CD14-positive monocyte (primary cell): Measurements from ENCODE around the gene SRF. TPM values are rescaled to one million over a fixed set of nuclear protein-coding genes. Genes with fewer than 3 reads are reported as not detected.

Experiments
- DNase-seq, 3 donors: peaks; one replicate each; pipeline ENCODE4 v3.0.0-alpha.2; 2011 to 2022
- H2AFZ ChIP-seq: 2 replicates; pipeline ENCODE4 v1.6.0; 2012; ENCODE audit warnings: mild to moderate bottlenecking, low read depth, low read length, inconsistent platforms; ENCODE audit not compliant: insufficient read depth, poor library complexity, severe bottlenecking
- H3K27ac ChIP-seq, 2 donors: 1 replicate in 1 of 2; 2 replicates in 1 of 2; pipeline ENCODE4 v1.5.1; 2012 to 2013; ENCODE audit warnings: low read length in 2 of 2, control low read depth in 1 of 2, inconsistent platforms in 1 of 2, low read depth in 1 of 2, mild to moderate bottlenecking in 1 of 2
- H3K27me3 ChIP-seq, 2 donors: one replicate each; pipeline versions ENCODE4 v1.6.0 to v1.6.1; 2011 to 2013; ENCODE audit warnings: low read length in 2 of 2; ENCODE audit not compliant: control insufficient read depth in 2 of 2, insufficient read depth in 2 of 2
- H3K36me3 ChIP-seq, 2 donors: replicated peaks in 1 of 2; 1 replicate in 1 of 2; 2 replicates in 1 of 2; pipeline versions ENCODE4 v1.5.1 to v1.6.1; 2012 to 2013; ENCODE audit warnings: low read length in 2 of 2, control low read depth in 1 of 2, inconsistent platforms in 1 of 2, mild to moderate bottlenecking in 1 of 2; ENCODE audit not compliant: insufficient read depth in 2 of 2, control insufficient read depth in 1 of 2
- H3K4me1 ChIP-seq, 2 donors: 1 replicate in 1 of 2; 2 replicates in 1 of 2; pipeline versions ENCODE4 v1.5.1 to v1.6.1; 2012 to 2013; ENCODE audit warnings: low read length in 2 of 2, control low read depth in 1 of 2, inconsistent platforms in 1 of 2, mild to moderate bottlenecking in 1 of 2, moderate library complexity in 1 of 2; ENCODE audit not compliant: insufficient read depth in 2 of 2, control insufficient read depth in 1 of 2
- H3K4me2 ChIP-seq: replicated peaks from 2 replicates; pipeline ENCODE3; 2012; ENCODE audit warnings: low read length, moderate library complexity, mild to moderate bottlenecking; ENCODE audit not compliant: poor library complexity, severe bottlenecking; ENCODE audit errors: extremely low read depth
- H3K4me3 ChIP-seq, 3 experiments: fragments of 200-600 bp in 1 of 3; sonication (generic) in 1 of 3; replicated peaks in 1 of 3; 1 replicate in 2 of 3; 2 replicates in 1 of 3; pipeline ENCODE4 v1.5.1; 2011 to 2013; ENCODE audit warnings: low read length in 3 of 3, mild to moderate bottlenecking in 3 of 3, control low read depth in 2 of 3, low read depth in 2 of 3, inconsistent platforms in 1 of 3, moderate library complexity in 1 of 3
- H3K79me2 ChIP-seq: 2 replicates; pipeline ENCODE4 v1.6.0; 2012; ENCODE audit warnings: mild to moderate bottlenecking, control low read depth, inconsistent platforms, low read length, moderate library complexity; ENCODE audit not compliant: insufficient read depth
- H3K9ac ChIP-seq: 2 replicates; pipeline ENCODE4 v1.6.0; 2017; ENCODE audit warnings: low read length, mild to moderate bottlenecking; ENCODE audit not compliant: insufficient read depth, poor library complexity, severe bottlenecking
- H3K9me3 ChIP-seq, 2 donors: replicated peaks in 1 of 2; 1 replicate in 1 of 2; 2 replicates in 1 of 2; pipeline versions ENCODE4 v1.5.1 to v1.6.1; 2012 to 2013; ENCODE audit warnings: low read length in 2 of 2, control low read depth in 1 of 2; ENCODE audit not compliant: control insufficient read depth in 1 of 2, insufficient read depth in 1 of 2
- H4K20me1 ChIP-seq: 2 replicates; pipeline ENCODE4 v1.6.0; 2012; ENCODE audit warnings: mild to moderate bottlenecking, low read length, control low read depth, moderate library complexity; ENCODE audit not compliant: insufficient read depth
- H3K27ac Mint-ChIP-seq, 7 donors: one replicate each; pipeline ENCODE4 v1.8.0; 2020; ENCODE audit warnings: mild to moderate bottlenecking in 7 of 7, mixed read lengths in 7 of 7, moderate library complexity in 6 of 7, inconsistent platforms in 2 of 7
- H3K27me3 Mint-ChIP-seq, 3 donors: one replicate each; pipeline ENCODE4 v1.8.0; 2021 to 2022; ENCODE audit warnings: low read depth in 3 of 3, mild to moderate bottlenecking in 3 of 3, mixed read lengths in 3 of 3, moderate library complexity in 3 of 3, inconsistent platforms in 1 of 3
- H3K36me3 Mint-ChIP-seq, 2 donors: one replicate each; pipeline ENCODE4 v1.8.0; 2020; ENCODE audit warnings: mixed read lengths in 2 of 2, inconsistent platforms in 1 of 2, mild to moderate bottlenecking in 1 of 2
- H3K4me1 Mint-ChIP-seq: one replicate; pipeline ENCODE4 v1.8.0; 2020; ENCODE audit warnings: mild to moderate bottlenecking, mixed read lengths
- H3K4me3 Mint-ChIP-seq, 2 donors: one replicate each; pipeline ENCODE4 v1.8.0; 2020; ENCODE audit warnings: mild to moderate bottlenecking in 2 of 2, mixed read lengths in 2 of 2, moderate library complexity in 1 of 2
- H3K9me3 Mint-ChIP-seq, 7 donors: one replicate each; pipeline ENCODE4 v1.8.0; 2020 to 2022; ENCODE audit warnings: mixed read lengths in 7 of 7, mild to moderate bottlenecking in 6 of 7, moderate library complexity in 6 of 7, inconsistent platforms in 2 of 7
- CTCF ChIP-seq: fragments of 200-600 bp; IDR thresholded peaks from one replicate; pipeline ENCODE4 v1.8.0; 2022; ENCODE audit warnings: antibody characterized with exemption, mild to moderate bottlenecking
- WGBS: methylation state at CpG from one replicate; pipeline ENCODE4 v1.1.5; 2013; ENCODE audit warnings: missing lambda C conversion rate; ENCODE audit not compliant: insufficient coverage; 5-methylcytosine and 5-hydroxymethylcytosine counted together
- intact Hi-C, 2 donors: fragments of 100-400 bp; cut with micrococcal nuclease; formaldehyde crosslinking; loops; one replicate each; pipeline versions ENCODE4 v1.15.0 to v1.15.1; 2023
- polyA plus RNA-seq, 3 donors: library from polyadenylated mRNA; depleted of rRNA in 1 of 3; unstranded in 2 of 3; stranded (reverse) in 1 of 3; fragments of 300-500 nt in 2 of 3; fragments of >200 nt in 1 of 3; fragmentation: Illumina TruSeq in 2 of 3; gene quantifications; 1 replicate in 2 of 3; 2 replicates in 1 of 3; pipeline ENCODE4 v1.2.3, GENCODE V29; 2012 to 2021

SRF gene
- polyA plus RNA-seq, 3 donors = 3.6 to 26.9 (median 3.8) TPM

DNA sequence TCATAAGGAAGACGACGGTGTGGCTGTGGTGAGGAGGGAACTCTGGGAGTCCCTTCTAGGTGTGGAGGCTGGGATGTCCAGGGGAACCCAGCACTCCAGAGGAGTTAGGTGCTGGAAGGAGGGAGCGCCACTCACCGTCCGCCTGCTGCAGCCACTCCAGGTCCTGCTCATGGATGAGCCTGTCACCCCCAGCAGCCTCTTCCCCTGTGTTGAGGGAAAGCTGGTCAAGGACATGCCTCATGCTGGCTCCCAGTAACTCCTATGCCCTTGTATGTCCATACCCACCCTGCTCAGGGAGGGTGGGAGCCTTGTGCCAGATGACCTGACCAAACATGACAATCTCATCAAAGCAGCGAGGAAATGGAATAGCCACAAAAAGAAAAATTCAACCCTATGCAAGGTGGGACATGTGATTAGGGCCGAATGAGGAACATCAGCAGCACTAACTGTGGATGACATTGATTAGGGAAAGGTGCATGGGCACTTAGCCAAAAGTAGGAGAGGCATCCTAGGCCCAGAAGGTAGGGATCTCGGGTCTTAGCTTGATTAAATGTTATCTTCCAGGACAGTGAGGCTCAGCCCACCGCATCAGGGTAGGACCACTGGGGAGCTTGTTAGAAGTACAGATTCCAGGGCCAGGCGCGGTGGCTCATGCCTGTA, 55.3 kb downstream of the SRF start:
- Histone ChIP-seq H3K36me3 (peaks cover 18 to 26% of the 10 kb centered on the region in 2 donors), H2AFZ (no peak overlapping the region), H3K4me2 (no peak overlapping the region), H3K9ac (no peak overlapping the region), H3K27ac (no peak overlapping the region), H3K27me3 (peaks cover 0 to 9% of the 10 kb centered on the region in 2 donors), H3K4me1 (peaks cover 21 to 32% of the 10 kb centered on the region in 2 donors), H3K4me3 (no peak overlapping the region), H3K9me3 (no peaks in the 10 kb centered on the region), H3K79me2 (no peaks in the 10 kb centered on the region), H4K20me1 (no peaks in the 10 kb centered on the region)
- DNase-seq = no peak
- Mint-ChIP-seq H3K27ac (peak overlapping the region in 4 of 7 donors; percentile 20 to 60 (median 22)), H3K27me3 (peaks cover 6 to 10% (median 7%) of the 10 kb centered on the region in 3 donors), H3K4me1 (peaks cover 34% of the 10 kb centered on the region), H3K36me3 (peaks cover 20 to 33% of the 10 kb centered on the region in 2 donors), H3K4me3 (no peak overlapping the region), H3K9me3 (no peaks in the 10 kb centered on the region)
- WGBS = 72% methylated on average over 7 of the region's 11 CpGs
- TF ChIP-seq CTCF = no peak
- intact Hi-C loops = no loop called here

DNA sequence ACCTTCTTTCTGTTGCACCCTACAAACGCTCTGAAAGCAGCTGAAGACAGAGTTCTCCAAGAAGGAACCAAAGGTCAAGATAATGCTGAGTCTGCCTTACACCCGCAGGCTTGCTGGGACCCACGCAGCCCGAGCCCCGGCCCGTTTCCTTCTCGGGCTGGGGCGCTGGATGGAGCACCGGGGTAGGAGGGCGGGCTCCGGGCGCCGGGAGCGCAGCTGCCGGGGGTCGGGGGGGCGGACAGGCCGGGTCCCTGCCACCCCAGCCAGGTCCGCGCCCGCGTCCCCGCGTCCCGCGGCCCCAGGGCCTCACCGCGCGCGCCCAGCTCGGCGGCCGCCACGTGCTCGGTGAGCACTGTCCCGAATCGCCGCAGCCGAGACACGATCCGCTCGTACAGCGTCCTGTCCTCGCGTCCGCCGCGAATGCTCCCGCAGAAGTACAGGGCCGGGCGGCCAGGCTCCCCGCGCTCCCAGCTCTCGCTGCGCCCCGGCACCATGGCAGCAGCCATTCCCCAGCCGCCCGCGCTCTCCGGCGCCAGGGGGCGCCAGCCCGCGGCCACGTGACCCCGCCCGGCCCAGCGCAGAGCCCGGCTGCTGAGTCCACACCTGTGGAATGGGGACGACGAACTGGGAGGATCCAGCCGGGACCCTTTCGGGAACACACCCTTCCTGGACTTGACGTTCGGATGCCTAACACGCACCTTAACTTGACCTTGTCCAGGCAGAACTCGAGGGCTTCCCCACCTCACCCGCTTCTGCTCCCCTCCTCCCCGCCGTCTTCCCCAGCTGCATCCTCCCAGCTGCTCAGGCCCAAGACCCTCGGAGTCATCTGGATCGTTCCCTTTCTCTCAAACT, 58.1 kb downstream of the SRF start, which contains the start of gene DNPH1:
TSS of gene DNPH1 (minus strand) at position 531 of the 852 bp plus-strand sequence. CDS start at position 506, 25 bp downstream.
- Histone ChIP-seq H3K27me3 (peaks cover 0 to 9% of the 10 kb centered on the region in 2 donors), H3K4me3 (peak within 1 kb of the TSS; percentile 31 to 77 (median 44)), H3K27ac (peak within 1 kb of the TSS in 1 of 2 donors; percentile 45), H3K4me2 (peak within 1 kb of the TSS; percentile 80), H3K9ac (peak within 1 kb of the TSS; percentile 71), H3K79me2 (no peaks in the 10 kb centered on the region), H4K20me1 (no peaks in the 10 kb centered on the region), H3K4me1 (peaks cover 17 to 28% of the 10 kb centered on the region in 2 donors), H3K9me3 (no peaks in the 10 kb centered on the region), H2AFZ (peak within 1 kb of the TSS; percentile 89), H3K36me3 (no peaks in the 10 kb centered on the region)
- Mint-ChIP-seq H3K27me3 (peaks cover 10 to 16% (median 12%) of the 10 kb centered on the region in 3 donors), H3K27ac (peak within 1 kb of the TSS in 6 of 7 donors; percentile 25 to 68 (median 48)), H3K4me1 (peaks cover 31% of the 10 kb centered on the region), H3K36me3 (peaks cover 4 to 8% of the 10 kb centered on the region in 2 donors), H3K4me3 (peak within 1 kb of the TSS; percentile 76 to 88), H3K9me3 (no peaks in the 10 kb centered on the region)
- TF ChIP-seq CTCF = peak; percentile 99
- 2% methylated on average over 81 of the region's 82 CpGs for WGBS
- peak; percentile 53 to 72 (median 65) for DNase-seq
- intact Hi-C loops = no loop called here
